GM21619 (cell line): ENCODE results near the gene ANKS1B.
"Not testable (repeated sequence)": the region's sequence is repeated elsewhere in the genome, so short reads cannot be mapped to it uniquely, and the experiment has no call there.

Source experiments
- ATAC-seq: cut with Tn5 transposase; IDR thresholded peaks from one replicate; pipeline ENCODE4 v1.9.1; 2021; ENCODE audit not compliant: unreplicated experiment

The ANKS1B gene

GRCh38 chr12:98852181-98852580, 1132.6 kb downstream of the ANKS1B start:
- ATAC-seq, result no peak

GRCh38 chr12:98847242-98847641, 1137.5 kb downstream of the ANKS1B start:
- ATAC-seq, result no peak

- no peak for ATAC-seq
These were observed 1138.8 kb downstream of the ANKS1B start for GRCh38 chr12:98845957-98846356.

GRCh38 chr12:98840325-98840724, 1144.4 kb downstream of the ANKS1B start:
- no peak for ATAC-seq

GRCh38 chr12:98838231-98838647, 1146.5 kb downstream of the ANKS1B start:
- no peak for ATAC-seq

GRCh38 chr12:98837134-98837752, 1147.5 kb downstream of the ANKS1B start:
- not testable (repeated sequence) for ATAC-seq

GRCh38 chr12:98830657-98831056, 1154.1 kb downstream of the ANKS1B start:
- ATAC-seq, result no peak

GRCh38 chr12:98828802-98829600, 1155.7 kb downstream of the ANKS1B start:
- no peak for ATAC-seq

- no peak for ATAC-seq
These were observed 1161.7 kb downstream of the ANKS1B start for GRCh38 chr12:98823012-98823411.

GRCh38 chr12:98821866-98822265, 1162.9 kb downstream of the ANKS1B start:
- no peak for ATAC-seq

- no peak for ATAC-seq
These were observed 1163.5 kb downstream of the ANKS1B start for GRCh38 chr12:98821232-98821631.

- ATAC-seq, result no peak
These were observed 1164.8 kb downstream of the ANKS1B start for GRCh38 chr12:98819821-98820404.

- ATAC-seq, result no peak
These were observed 1165.7 kb downstream of the ANKS1B start for GRCh38 chr12:98819071-98819470.

GRCh38 chr12:98818239-98818638, 1166.5 kb downstream of the ANKS1B start:
- no peak for ATAC-seq

- no peak for ATAC-seq
These were observed 1167.0 kb downstream of the ANKS1B start for GRCh38 chr12:98817742-98818141.

- ATAC-seq, result no peak
These were observed 1168.0 kb downstream of the ANKS1B start for GRCh38 chr12:98816720-98817119.

- no peak for ATAC-seq
These were observed 1170.5 kb downstream of the ANKS1B start for GRCh38 chr12:98814254-98814653.

- no peak for ATAC-seq
These were observed 1172.5 kb downstream of the ANKS1B start for GRCh38 chr12:98812225-98812624.

GRCh38 chr12:98808243-98808875, 1176.4 kb downstream of the ANKS1B start:
- ATAC-seq, result no peak

- ATAC-seq, result no peak
These were observed 1177.5 kb downstream of the ANKS1B start for GRCh38 chr12:98807187-98807586.

GRCh38 chr12:98803468-98804209, 1181.1 kb downstream of the ANKS1B start:
- ATAC-seq, result no peak
